Thyroid gland (tissue), 4 donors: ENCODE measurements around the gene FDXR.

Experiments used
- POLR2A ChIP-seq, 2 donors: fragments of 450-650 bp; IDR thresholded peaks; one replicate each; pipeline ENCODE4 v1.6.1; 2017; ENCODE audit warnings: antibody characterized with exemption in 2 of 2, mild to moderate bottlenecking in 2 of 2, moderate library complexity in 1 of 2
- TF ChIP-seq, protein P1 (sequence below), 6 experiments: fragments of 200-600 bp in 3 of 6; fragments of 450-650 bp in 3 of 6; sonication (generic) in 3 of 6; IDR thresholded peaks; one replicate each; pipeline ENCODE4 v1.5.1; 2016 to 2019; ENCODE audit warnings: antibody characterized with exemption in 6 of 6, mild to moderate bottlenecking in 2 of 6, inconsistent platforms in 1 of 6, moderate library complexity in 1 of 6

DNA sequence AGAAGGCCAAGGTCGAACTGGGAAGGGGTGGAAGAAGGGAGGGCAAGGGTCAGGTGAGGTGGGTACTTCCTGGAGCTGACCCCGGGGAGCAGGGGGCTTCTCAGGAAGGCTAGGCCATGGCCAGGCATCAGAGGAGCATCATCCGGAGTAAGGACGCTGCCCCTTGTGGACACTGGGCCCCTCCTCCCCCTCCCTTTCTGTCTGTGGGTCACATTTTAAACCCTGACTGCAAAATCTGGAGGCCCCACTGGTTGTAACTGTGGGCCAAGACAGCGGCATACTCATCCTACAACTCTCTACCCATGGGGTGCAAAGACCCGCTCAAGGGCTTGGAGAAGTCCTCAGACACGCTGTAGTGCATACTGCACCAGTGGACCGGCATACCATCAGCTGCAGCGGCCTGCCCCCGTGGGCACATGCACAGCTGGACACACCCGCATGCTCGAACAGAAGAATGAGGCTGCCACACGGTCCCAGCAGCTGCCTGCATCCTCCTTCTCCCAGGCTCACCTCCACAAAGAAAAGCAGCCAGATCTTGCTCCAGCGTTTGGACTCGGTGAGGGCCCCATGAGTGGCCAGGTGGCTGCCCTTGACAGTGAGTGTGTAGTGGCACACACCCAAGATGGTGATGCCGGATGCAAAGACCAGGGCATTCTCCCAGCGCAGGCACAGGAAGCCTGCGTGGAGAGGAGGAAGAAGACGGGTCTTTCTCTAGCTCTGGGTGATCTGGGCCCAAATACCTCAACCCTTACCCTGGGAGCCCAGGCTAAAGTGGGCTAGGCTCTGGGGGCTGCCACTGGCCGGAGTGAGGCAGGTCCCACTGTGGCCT is 19.4 kb upstream of the FDXR start:
- TF ChIP-seq POLR2A (IDR thresholded peaks at IDR 0.05): no peak
- TF ChIP-seq, protein P1, sequence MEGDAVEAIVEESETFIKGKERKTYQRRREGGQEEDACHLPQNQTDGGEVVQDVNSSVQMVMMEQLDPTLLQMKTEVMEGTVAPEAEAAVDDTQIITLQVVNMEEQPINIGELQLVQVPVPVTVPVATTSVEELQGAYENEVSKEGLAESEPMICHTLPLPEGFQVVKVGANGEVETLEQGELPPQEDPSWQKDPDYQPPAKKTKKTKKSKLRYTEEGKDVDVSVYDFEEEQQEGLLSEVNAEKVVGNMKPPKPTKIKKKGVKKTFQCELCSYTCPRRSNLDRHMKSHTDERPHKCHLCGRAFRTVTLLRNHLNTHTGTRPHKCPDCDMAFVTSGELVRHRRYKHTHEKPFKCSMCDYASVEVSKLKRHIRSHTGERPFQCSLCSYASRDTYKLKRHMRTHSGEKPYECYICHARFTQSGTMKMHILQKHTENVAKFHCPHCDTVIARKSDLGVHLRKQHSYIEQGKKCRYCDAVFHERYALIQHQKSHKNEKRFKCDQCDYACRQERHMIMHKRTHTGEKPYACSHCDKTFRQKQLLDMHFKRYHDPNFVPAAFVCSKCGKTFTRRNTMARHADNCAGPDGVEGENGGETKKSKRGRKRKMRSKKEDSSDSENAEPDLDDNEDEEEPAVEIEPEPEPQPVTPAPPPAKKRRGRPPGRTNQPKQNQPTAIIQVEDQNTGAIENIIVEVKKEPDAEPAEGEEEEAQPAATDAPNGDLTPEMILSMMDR (IDR thresholded peaks at IDR 0.05): no peak
